NCI-H1417 treated with DMSO at 0.1 percent for 48 hours (cell line): ENCODE results near the gene FCRL6.
A peak's percentile ranks its signal among the peaks of the same experiment; 100 is the strongest.

Source experiments
- DNase-seq: peaks from one replicate; lab custom pipeline; 2025; lab: John Stamatoyannopoulos, UW

FCRL6 gene

GRCh38 chr1:159802111-159802510, at the start of gene FCRL6:
Gene FCRL6 (plus strand): TSS chr1:159802360. CDS start chr1:159802425, 65 bp downstream.
- DNase-seq, result no peak

- no peak for DNase-seq
Measured at GRCh38 chr1:159753386-159753785, 48.8 kb upstream of the FCRL6 start.

- DNase-seq, result no peak
Measured at GRCh38 chr1:159755451-159756007, 46.6 kb upstream of the FCRL6 start.

GRCh38 chr1:159756397-159756796, 45.8 kb upstream of the FCRL6 start:
- no peak for DNase-seq

GRCh38 chr1:159763686-159764085, 38.5 kb upstream of the FCRL6 start:
- DNase-seq, result no peak

GRCh38 chr1:159765806-159766205, 36.4 kb upstream of the FCRL6 start:
- DNase-seq, result no peak

- DNase-seq, result no peak
Measured at GRCh38 chr1:159771127-159771895, 30.8 kb upstream of the FCRL6 start.

- no peak for DNase-seq
Measured at GRCh38 chr1:159774465-159774864, 27.7 kb upstream of the FCRL6 start.

GRCh38 chr1:159775716-159776115, 26.4 kb upstream of the FCRL6 start:
- no peak for DNase-seq

- DNase-seq, result no peak
Measured at GRCh38 chr1:159778266-159778665, 23.9 kb upstream of the FCRL6 start.

GRCh38 chr1:159779403-159779851, 22.7 kb upstream of the FCRL6 start:
- DNase-seq, result no peak

- peak; percentile 94 for DNase-seq
Measured at GRCh38 chr1:159780583-159781582, 21.3 kb upstream of the FCRL6 start, which contains the start of gene DUSP23. Gene DUSP23 (plus strand): TSS chr1:159780962. CDS start chr1:159781101, 139 bp downstream.

- DNase-seq, result no peak
Measured at GRCh38 chr1:159781992-159782391, 20.2 kb upstream of the FCRL6 start.

- DNase-seq, result no peak
Measured at GRCh38 chr1:159783724-159784123, 18.4 kb upstream of the FCRL6 start.

GRCh38 chr1:159786465-159786864, 15.7 kb upstream of the FCRL6 start:
- DNase-seq, result no peak

- no peak for DNase-seq
Measured at GRCh38 chr1:159786966-159787365, 15.2 kb upstream of the FCRL6 start.

- no peak for DNase-seq
Measured at GRCh38 chr1:159790237-159790917, 11.8 kb upstream of the FCRL6 start.

- no peak for DNase-seq
Measured at GRCh38 chr1:159791031-159791430, 11.1 kb upstream of the FCRL6 start.

- no peak for DNase-seq
Measured at GRCh38 chr1:159791461-159791860, 10.7 kb upstream of the FCRL6 start.

- no peak for DNase-seq
Measured at GRCh38 chr1:159795534-159795933, 6.6 kb upstream of the FCRL6 start.

- peak; percentile 53 for DNase-seq
Measured at GRCh38 chr1:159798893-159799292, 3.3 kb upstream of the FCRL6 start.
